Measurements from ENCODE around the gene SNX13.

Gene SNX13

GRCh38 chr7:17917842-17918241, 22.5 kb downstream of the SNX13 start:
- no peak for DNase-seq (ENCODE audit: extremely low spot score)
- ChIA-PET POLR2A (no interaction called here), CTCF (no interaction called here)
- TF ChIP-seq TARDBP (IDR thresholded peaks at IDR 0.05) (no peak), FOXA1 (IDR thresholded peaks at IDR 0.05) (no peak), FOXM1 (IDR thresholded peaks at IDR 0.05; ENCODE audit: borderline replicate concordance) (no peak), ELF4 (IDR thresholded peaks at IDR 0.05) (no peak)

DNA sequence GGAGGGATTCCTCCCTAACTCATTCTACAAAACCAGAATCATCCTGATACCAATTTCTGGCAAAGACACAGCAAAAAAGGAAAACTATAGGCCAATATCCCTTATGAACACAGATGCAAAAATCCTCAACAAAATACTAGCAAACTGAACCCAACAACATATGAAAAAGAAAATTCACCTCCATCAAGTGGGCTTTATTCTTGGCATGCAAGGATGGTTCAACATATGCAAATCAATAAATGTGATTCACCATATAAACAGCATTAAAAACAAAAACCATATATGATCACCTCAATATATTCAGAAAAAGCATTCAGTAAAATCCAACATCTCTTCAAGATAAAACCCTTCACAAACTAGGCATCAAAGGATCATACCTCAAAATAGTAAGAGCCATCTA, 23.5 kb downstream of the SNX13 start:
- no peak for DNase-seq (ENCODE audit: extremely low spot score)
- TF ChIP-seq TARDBP (IDR thresholded peaks at IDR 0.05) (no peak), LEF1 (IDR thresholded peaks at IDR 0.05; ENCODE audit: borderline replicate concordance) (no peak), ARNT (IDR thresholded peaks at IDR 0.05) (no peak), FOXM1 (IDR thresholded peaks at IDR 0.05; ENCODE audit: borderline replicate concordance) (no peak), ZNF384 (IDR thresholded peaks at IDR 0.05) (no peak), HDGF (IDR thresholded peaks at IDR 0.05; ENCODE audit: borderline replicate concordance) (no peak), NFRKB (IDR thresholded peaks at IDR 0.05) (no peak), FOXA1 (IDR thresholded peaks at IDR 0.05) (no peak), BHLHE40 (IDR thresholded peaks at IDR 0.05; ENCODE audit: borderline replicate concordance) (no peak), FOXK2 (IDR thresholded peaks at IDR 0.05) (no peak), CTBP1 (IDR thresholded peaks at IDR 0.05; ENCODE audit: borderline replicate concordance) (no peak), SUZ12 (IDR thresholded peaks at IDR 0.05) (no peak)
- TF ChIP-seq, protein P1, sequence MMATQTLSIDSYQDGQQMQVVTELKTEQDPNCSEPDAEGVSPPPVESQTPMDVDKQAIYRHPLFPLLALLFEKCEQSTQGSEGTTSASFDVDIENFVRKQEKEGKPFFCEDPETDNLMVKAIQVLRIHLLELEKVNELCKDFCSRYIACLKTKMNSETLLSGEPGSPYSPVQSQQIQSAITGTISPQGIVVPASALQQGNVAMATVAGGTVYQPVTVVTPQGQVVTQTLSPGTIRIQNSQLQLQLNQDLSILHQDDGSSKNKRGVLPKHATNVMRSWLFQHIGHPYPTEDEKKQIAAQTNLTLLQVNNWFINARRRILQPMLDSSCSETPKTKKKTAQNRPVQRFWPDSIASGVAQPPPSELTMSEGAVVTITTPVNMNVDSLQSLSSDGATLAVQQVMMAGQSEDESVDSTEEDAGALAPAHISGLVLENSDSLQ (IDR thresholded peaks at IDR 0.05): no peak
- CTCF ChIA-PET: no interaction called here
- POLR2A ChIA-PET: no interaction called here

DNA sequence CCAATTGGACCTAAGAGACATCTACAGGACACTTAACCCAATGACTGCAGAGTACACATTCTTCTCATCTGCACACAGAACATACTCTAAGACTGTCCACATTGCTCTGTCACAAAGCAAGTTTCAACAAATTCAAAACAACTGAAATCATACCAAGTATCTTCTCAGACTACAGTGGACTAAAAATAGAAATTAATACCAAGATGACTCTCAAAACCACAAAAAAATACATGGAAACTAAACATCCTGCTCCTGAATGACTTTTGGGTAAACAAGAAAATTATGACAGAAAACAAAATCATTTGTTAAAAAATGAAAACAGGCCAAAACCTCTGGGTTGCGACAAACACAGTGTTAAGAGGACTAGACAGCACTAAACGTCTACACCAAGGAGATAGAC, 24.5 kb downstream of the SNX13 start:
- no peak for DNase-seq (ENCODE audit: extremely low spot score)
- ChIA-PET POLR2A (no interaction called here), CTCF (no interaction called here)
- TF ChIP-seq ZNF384 (IDR thresholded peaks at IDR 0.05) (no peak), BHLHE40 (IDR thresholded peaks at IDR 0.05; ENCODE audit: borderline replicate concordance) (no peak), LEF1 (IDR thresholded peaks at IDR 0.05; ENCODE audit: borderline replicate concordance) (no peak)

DNA sequence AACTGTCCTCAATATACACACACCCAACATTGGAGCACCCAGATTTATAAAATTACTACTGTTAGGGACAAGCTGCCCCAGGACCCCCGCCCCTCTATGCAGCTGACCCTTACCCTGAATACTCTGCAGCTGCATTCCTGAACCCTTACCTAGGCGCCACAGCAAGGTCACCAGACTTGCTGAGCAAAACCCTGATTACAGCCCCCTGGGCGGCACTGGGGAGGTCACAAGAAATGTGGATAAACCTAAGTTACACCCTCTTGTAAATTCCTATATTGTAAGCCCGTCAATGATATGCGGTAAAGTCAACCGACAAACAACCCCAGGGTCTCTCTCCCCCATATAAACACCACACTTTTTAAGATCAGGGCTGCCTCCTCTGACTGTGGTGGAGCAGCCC, 25.1 kb downstream of the SNX13 start:
- no peak for TF ChIP-seq BHLHE40 (IDR thresholded peaks at IDR 0.05; ENCODE audit: borderline replicate concordance)
- TF ChIP-seq, protein P1 (IDR thresholded peaks at IDR 0.05): no peak
- TF ChIP-seq LEF1 (IDR thresholded peaks at IDR 0.05; ENCODE audit: borderline replicate concordance): no peak
- no peak for TF ChIP-seq ELF4 (IDR thresholded peaks at IDR 0.05)
- DNase-seq (ENCODE audit: extremely low spot score): no peak
- ChIA-PET POLR2A (no interaction called here), CTCF (no interaction called here)

GRCh38 chr7:17913250-17913649, 27.0 kb downstream of the SNX13 start:
- CTCF ChIA-PET: no interaction called here
- POLR2A ChIA-PET: no interaction called here
- no peak for DNase-seq (ENCODE audit: extremely low spot score)
- TF ChIP-seq ARNT (IDR thresholded peaks at IDR 0.05): no peak
- TF ChIP-seq, protein P1 (IDR thresholded peaks at IDR 0.05): no peak
- TF ChIP-seq NFRKB (IDR thresholded peaks at IDR 0.05): no peak
- no peak for TF ChIP-seq SP1 (IDR thresholded peaks at IDR 0.05)
- no peak for TF ChIP-seq FOXK2 (IDR thresholded peaks at IDR 0.05)
- no peak for TF ChIP-seq TARDBP (IDR thresholded peaks at IDR 0.05)
- no peak for TF ChIP-seq LEF1 (IDR thresholded peaks at IDR 0.05; ENCODE audit: borderline replicate concordance)
- TF ChIP-seq HDGF (IDR thresholded peaks at IDR 0.05; ENCODE audit: borderline replicate concordance): no peak
- no peak for TF ChIP-seq CTBP1 (IDR thresholded peaks at IDR 0.05; ENCODE audit: borderline replicate concordance)
- no peak for TF ChIP-seq FOXM1 (IDR thresholded peaks at IDR 0.05; ENCODE audit: borderline replicate concordance)
- TF ChIP-seq ZNF384 (IDR thresholded peaks at IDR 0.05): no peak

DNA sequence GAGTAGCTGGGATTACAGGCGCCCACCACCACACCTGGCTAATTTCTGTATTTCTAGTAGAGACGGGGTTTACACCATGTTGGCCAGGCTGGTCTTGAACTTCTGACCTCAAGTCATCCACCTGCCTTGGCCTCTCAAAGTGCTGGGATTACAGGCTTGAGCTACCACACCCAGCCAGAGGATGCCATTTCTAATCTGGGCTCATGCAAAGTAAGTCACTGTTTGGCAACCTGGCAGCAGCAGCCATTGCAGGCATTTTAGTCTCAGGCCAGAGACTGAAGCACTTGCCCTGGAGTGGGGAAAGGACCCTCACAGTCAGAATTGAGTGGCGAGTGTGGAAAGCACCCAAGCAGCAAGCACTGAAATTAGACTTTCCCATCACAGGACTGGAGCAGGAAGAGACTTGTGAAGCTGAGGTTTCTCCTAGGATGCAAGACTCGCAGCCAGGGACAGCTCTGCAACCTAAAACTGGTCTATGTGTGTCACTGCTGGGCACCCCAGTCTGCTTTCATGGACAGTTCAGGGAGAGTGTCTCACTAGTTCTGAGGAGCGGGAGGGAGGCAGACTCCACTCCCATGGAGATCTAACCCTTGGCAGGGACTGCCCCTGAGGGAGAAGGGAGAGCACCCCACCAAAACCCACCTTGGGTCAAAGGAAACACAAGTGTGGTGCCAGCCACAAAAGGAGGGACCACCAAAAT, 27.6 kb downstream of the SNX13 start:
- no peak for TF ChIP-seq CTBP1 (IDR thresholded peaks at IDR 0.05; ENCODE audit: borderline replicate concordance)
- no peak for TF ChIP-seq BHLHE40 (IDR thresholded peaks at IDR 0.05; ENCODE audit: borderline replicate concordance)
- no peak for TF ChIP-seq L3MBTL2 (conservative IDR thresholded peaks at IDR 0.05)
- TF ChIP-seq, protein P1 (IDR thresholded peaks at IDR 0.05): no peak
- TF ChIP-seq ZNF384 (IDR thresholded peaks at IDR 0.05): no peak
- TF ChIP-seq LEF1 (IDR thresholded peaks at IDR 0.05; ENCODE audit: borderline replicate concordance): no peak
- no peak for TF ChIP-seq SUZ12 (IDR thresholded peaks at IDR 0.05)
- no peak for TF ChIP-seq FOXK2 (IDR thresholded peaks at IDR 0.05)
- TF ChIP-seq SP1 (IDR thresholded peaks at IDR 0.05): no peak
- no peak for TF ChIP-seq ELF4 (IDR thresholded peaks at IDR 0.05)
- TF ChIP-seq HDGF (IDR thresholded peaks at IDR 0.05; ENCODE audit: borderline replicate concordance): no peak
- no peak for TF ChIP-seq FOXM1 (IDR thresholded peaks at IDR 0.05; ENCODE audit: borderline replicate concordance)
- TF ChIP-seq ARNT (IDR thresholded peaks at IDR 0.05): no peak
- TF ChIP-seq NFRKB (IDR thresholded peaks at IDR 0.05): no peak
- TF ChIP-seq TARDBP (IDR thresholded peaks at IDR 0.05): no peak
- no peak for TF ChIP-seq FOXA1 (IDR thresholded peaks at IDR 0.05)
- POLR2A ChIA-PET: interaction anchor here (0.6 kb wide), 1 partner anchor 16 kb away, joined by 3 read pairs; no protein-coding TSS in a partner anchor
- CTCF ChIA-PET: interaction anchor here (0.6 kb wide), 1 partner anchor 358 kb away, joined by 4 read pairs; no protein-coding TSS in a partner anchor
- no peak for DNase-seq (ENCODE audit: extremely low spot score)
